Vagina (tissue), 2 donors: ENCODE data around the gene CHMP2A.

Experiments used
- POLR2A ChIP-seq, 2 donors: fragments of 450-650 bp; IDR thresholded peaks; one replicate each; pipeline ENCODE4 v1.6.1; 2017; ENCODE audit warnings: antibody characterized with exemption in 2 of 2, mild to moderate bottlenecking in 2 of 2, moderate library complexity in 2 of 2
- POLR2AphosphoS5 ChIP-seq, 2 donors: sonication (generic); formaldehyde crosslinking; IDR thresholded peaks; one replicate each; pipeline ENCODE4 v1.9.0; 2017; ENCODE audit warnings: antibody characterized with exemption in 2 of 2, mild to moderate bottlenecking in 2 of 2, low read depth in 1 of 2; ENCODE audit not compliant: insufficient read depth in 1 of 2
- TF ChIP-seq, protein P1 (sequence below), 3 experiments: fragments of 450-650 bp in 2 of 3; fragments of 200-600 bp in 1 of 3; sonication (generic) in 1 of 3; IDR thresholded peaks; one replicate each; pipeline ENCODE4 v1.5.1; 2017 to 2019; ENCODE audit warnings: antibody characterized with exemption in 3 of 3, mild to moderate bottlenecking in 2 of 3, moderate library complexity in 2 of 3

DNA sequence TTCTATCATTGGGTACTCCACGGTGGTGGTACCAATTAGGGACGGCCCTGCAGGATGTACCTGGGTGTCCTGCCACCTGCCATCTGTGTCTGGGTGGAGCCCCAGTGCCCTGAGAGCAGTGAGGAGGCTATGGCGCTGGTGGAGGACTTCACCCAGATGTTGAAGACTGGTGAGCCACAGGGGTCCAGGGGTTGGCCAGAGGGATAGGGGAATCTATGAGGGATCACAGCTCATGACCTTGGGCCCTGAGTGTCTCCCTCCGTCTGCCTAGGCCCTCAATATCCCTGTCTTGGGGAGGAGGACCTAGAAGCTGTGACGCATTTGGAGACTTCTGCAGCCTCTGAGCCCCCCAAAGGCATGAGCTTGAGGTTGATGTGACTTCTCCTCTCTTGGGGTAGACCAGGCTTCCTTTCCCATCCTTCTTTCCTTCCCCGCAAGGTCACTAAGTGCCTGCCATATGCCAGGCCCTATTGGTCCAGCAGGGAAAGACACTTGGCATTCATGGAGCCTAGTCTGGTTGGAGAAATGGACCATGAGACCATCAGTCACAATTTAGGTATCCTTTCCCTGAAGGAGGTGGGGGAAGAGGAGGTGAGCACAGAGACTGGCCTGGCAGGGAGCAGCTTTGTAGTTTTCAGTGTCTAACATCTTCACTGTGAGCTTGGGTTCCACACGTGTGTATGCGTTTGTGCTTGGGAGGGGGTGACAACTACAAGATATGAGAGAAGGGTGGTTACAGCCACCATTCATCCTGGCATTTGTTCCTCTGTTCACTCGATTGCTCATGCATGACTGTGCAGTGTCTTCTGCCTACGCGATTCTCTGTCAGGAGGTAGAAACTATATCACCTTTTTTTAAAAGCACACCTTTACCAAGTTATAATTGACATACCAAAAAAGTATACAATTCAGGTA, 23.4 kb upstream of the CHMP2A start:
- TF ChIP-seq POLR2A (IDR thresholded peaks at IDR 0.05) (no peak), POLR2AphosphoS5 (IDR thresholded peaks at IDR 0.05; ENCODE audit: insufficient read depth in 1 of 2, low read depth in 1 of 2) (no peak)
- TF ChIP-seq, protein P1, sequence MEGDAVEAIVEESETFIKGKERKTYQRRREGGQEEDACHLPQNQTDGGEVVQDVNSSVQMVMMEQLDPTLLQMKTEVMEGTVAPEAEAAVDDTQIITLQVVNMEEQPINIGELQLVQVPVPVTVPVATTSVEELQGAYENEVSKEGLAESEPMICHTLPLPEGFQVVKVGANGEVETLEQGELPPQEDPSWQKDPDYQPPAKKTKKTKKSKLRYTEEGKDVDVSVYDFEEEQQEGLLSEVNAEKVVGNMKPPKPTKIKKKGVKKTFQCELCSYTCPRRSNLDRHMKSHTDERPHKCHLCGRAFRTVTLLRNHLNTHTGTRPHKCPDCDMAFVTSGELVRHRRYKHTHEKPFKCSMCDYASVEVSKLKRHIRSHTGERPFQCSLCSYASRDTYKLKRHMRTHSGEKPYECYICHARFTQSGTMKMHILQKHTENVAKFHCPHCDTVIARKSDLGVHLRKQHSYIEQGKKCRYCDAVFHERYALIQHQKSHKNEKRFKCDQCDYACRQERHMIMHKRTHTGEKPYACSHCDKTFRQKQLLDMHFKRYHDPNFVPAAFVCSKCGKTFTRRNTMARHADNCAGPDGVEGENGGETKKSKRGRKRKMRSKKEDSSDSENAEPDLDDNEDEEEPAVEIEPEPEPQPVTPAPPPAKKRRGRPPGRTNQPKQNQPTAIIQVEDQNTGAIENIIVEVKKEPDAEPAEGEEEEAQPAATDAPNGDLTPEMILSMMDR (IDR thresholded peaks at IDR 0.05): no peak
